ENCODE data around the gene RUNX1. TPM values are rescaled to one million over a fixed set of nuclear protein-coding genes. Genes with fewer than 3 reads are reported as not detected.

RUNX1 gene
- polyA plus RNA-seq, 1 of the 3 experiments (the other 2 are of a cell fraction), result 17.1 TPM

DNA sequence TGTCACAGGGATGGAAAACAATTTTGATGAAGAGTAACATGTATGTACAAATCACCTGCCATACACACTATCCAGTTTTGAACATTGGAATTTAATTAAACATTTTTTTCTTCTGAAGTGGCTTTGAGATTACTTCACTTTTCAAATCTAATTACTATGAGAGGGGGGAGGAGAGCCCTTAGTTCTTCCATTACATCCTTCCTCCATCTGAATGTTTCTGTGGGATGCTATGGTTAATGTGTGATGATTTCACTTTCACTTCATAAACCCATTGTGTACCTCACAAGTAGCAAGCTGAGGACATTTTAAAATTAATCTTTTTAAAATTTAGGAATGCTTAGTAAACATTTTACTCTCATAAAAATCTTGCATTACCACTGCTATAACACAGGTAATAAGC is 156.9 kb downstream of the RUNX1 start:
- POLR2A ChIA-PET, result no interaction called here
- peaks cover 9% of the 10 kb centered on the region for H3F3A ChIP-seq (replicated peaks; ENCODE audit: insufficient read depth)
- peak overlapping the region in 1 of 2 experiments; percentile 95; a peak in 2 of 4 replicates for H3K27ac ChIP-seq (ENCODE audit: low read depth in 2 of 2, low read length in 1 of 2)
- H2AFZ ChIP-seq (ENCODE audit: low read depth), result 0 out of 2 replicates have a peak overlapping the region, but pooled peaks have one; percentile 32
- H3K79me2 ChIP-seq (ENCODE audit: insufficient read depth), result peaks cover 20% of the 10 kb centered on the region
- no peaks in the 10 kb centered on the region for H3K9me3 ChIP-seq
- peak overlapping the region; percentile 94 for H3K4me2 ChIP-seq
- no peak for DNase-seq
- no peaks in the 10 kb centered on the region for H3K27me3 ChIP-seq (ENCODE audit: insufficient read depth)
- H3K36me3 ChIP-seq (replicated peaks in 1 of 2; ENCODE audit: control insufficient read depth in 1 of 2, insufficient read depth in 2 of 2, low read length in 1 of 2), result no peaks in the 10 kb centered on the region
- peaks cover 6% of the 10 kb centered on the region; the same call in 1 of the 2 replicates for H4K20me1 ChIP-seq (ENCODE audit: insufficient read depth)
- peak overlapping the region; percentile 92; the same call in 1 of the 2 replicates for H3K9ac ChIP-seq
- H3K9me2 ChIP-seq, result no peaks in the 10 kb centered on the region
- TF ChIP-seq SIN3A (IDR thresholded peaks at IDR 0.05; ENCODE audit: borderline replicate concordance, low read depth, low read length), result no peak
- no peak for TF ChIP-seq GABPA (IDR thresholded peaks at IDR 0.05; ENCODE audit: low read depth)
- no peak for TF ChIP-seq MXI1 (IDR thresholded peaks at IDR 0.05; ENCODE audit: low read depth, low read length)
- TF ChIP-seq, protein P1, sequence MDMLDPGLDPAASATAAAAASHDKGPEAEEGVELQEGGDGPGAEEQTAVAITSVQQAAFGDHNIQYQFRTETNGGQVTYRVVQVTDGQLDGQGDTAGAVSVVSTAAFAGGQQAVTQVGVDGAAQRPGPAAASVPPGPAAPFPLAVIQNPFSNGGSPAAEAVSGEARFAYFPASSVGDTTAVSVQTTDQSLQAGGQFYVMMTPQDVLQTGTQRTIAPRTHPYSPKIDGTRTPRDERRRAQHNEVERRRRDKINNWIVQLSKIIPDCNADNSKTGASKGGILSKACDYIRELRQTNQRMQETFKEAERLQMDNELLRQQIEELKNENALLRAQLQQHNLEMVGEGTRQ (IDR thresholded peaks at IDR 0.05; ENCODE audit: borderline replicate concordance, low read depth, low read length), result no peak
- TF ChIP-seq NRF1 (IDR thresholded peaks at IDR 0.05; ENCODE audit: low read depth, low read length), result no peak
- TF ChIP-seq ELF1 (IDR thresholded peaks at IDR 0.05), result no peak
- TF ChIP-seq FOSL2 (IDR thresholded peaks at IDR 0.05; ENCODE audit: borderline replicate concordance, low read depth), result no peak; the same call in 1 of the 2 replicates
- no peak for TF ChIP-seq YY1 (IDR thresholded peaks at IDR 0.05; ENCODE audit: low read depth)
- no peak for TF ChIP-seq TCF12 (IDR thresholded peaks at IDR 0.05)
- no peak for TF ChIP-seq TAF1 (IDR thresholded peaks at IDR 0.05; ENCODE audit: borderline replicate concordance, low read depth, low read length)
- TF ChIP-seq POLR2AphosphoS5 (IDR thresholded peaks at IDR 0.05; ENCODE audit: low read depth, low read length), result no peak
- TF ChIP-seq RFX5 (IDR thresholded peaks at IDR 0.05; ENCODE audit: low read length), result no peak
- TF ChIP-seq RAD21 (IDR thresholded peaks at IDR 0.05; ENCODE audit: low read length), result no peak
- no peak for TF ChIP-seq IRF3 (IDR thresholded peaks at IDR 0.05; ENCODE audit: low read depth, low read length)
- no peak for TF ChIP-seq TEAD4 (IDR thresholded peaks at IDR 0.05; ENCODE audit: borderline replicate concordance, insufficient read depth)
- no peak for TF ChIP-seq JUND (IDR thresholded peaks at IDR 0.05)
- no peak for TF ChIP-seq FOXJ3 (CRISPR knock-in tag; IDR thresholded peaks at IDR 0.05)
- TF ChIP-seq NFIC (IDR thresholded peaks at IDR 0.05; ENCODE audit: borderline replicate concordance), result no peak
- TF ChIP-seq CHD2 (IDR thresholded peaks at IDR 0.05; ENCODE audit: low read length, partially characterized antibody), result no peak
- H3K4me1 ChIP-seq (ENCODE audit: control insufficient read depth in 1 of 2, insufficient read depth in 2 of 2, low read depth in 1 of 2, low read length in 1 of 2), result peaks cover 0 to 7% of the 10 kb centered on the region in 2 experiments; a peak in 2 of 4 replicates
- CTCF ChIA-PET, result interaction anchor here (0.7 to 2.2 kb wide), 5 partner anchors 144 to 948 kb away, joined by 3 to 11 read pairs (median 3); no protein-coding TSS in a partner anchor
- H3K4me3 ChIP-seq (ENCODE audit: low read depth in 2 of 2, low read length in 1 of 2), result peak overlapping the region in 1 of 2 experiments; percentile 81; a peak in 2 of 4 replicates
